ENCODE data around the gene ZFHX3.

DNA sequence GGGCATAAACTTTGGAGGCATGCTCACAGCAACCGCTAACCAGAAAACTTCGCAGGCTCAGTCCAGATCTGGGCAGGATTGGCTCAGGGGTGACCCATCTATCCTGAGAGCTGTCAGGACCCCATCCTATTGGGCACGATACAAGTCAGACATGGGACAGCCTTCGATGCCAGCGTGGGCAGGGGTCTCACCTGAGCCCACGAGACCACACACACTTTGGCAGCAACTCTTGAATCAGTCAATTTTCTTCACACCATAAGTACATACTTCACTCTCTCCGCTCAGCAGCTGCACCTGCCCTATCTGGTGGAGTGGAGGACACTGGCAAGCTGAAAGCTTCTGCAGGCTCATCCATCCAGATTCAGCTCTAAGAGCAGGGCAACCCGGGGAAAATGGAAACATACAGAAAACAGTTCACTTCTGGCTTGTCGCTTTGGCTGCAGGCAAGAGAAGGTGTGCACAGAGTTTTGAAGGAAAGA is 48.3 kb downstream of the ZFHX3 start:
- TF ChIP-seq CTCF (IDR thresholded peaks at IDR 0.05; ENCODE audit: low read depth, low read length) (no peak), EZH2phosphoT487 (IDR thresholded peaks at IDR 0.05; ENCODE audit: low read depth) (no peak)
